HG03045 (cell line): ENCODE measurements around the gene FSIP1.

Experiments used
- ATAC-seq: cut with Tn5 transposase; IDR thresholded peaks from one replicate; pipeline ENCODE4 v1.9.1; 2021; ENCODE audit warnings: mild to moderate bottlenecking, moderate library complexity; ENCODE audit not compliant: unreplicated experiment

The FSIP1 gene

GRCh38 chr15:39690881-39691634, 91.6 kb downstream of the FSIP1 start:
- ATAC-seq = no peak

DNA sequence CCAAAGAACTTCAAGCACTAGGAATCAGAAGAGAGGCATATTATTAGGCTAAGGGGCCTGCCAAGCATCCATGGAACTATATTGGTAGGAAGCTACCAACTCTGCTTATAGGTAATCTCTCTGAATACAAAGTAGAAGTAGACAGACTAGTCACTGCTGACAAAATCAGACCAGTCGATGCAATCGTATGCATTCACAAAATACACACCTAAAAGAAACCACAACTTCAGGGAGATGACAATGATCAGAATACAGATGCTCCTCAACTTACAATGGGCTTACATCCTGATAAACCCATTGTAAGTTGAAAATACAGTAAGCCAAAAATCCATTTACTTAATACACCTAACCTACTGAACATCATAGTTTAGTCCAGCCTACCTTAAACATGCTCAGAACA, 94.7 kb downstream of the FSIP1 start:
- no peak for ATAC-seq

DNA sequence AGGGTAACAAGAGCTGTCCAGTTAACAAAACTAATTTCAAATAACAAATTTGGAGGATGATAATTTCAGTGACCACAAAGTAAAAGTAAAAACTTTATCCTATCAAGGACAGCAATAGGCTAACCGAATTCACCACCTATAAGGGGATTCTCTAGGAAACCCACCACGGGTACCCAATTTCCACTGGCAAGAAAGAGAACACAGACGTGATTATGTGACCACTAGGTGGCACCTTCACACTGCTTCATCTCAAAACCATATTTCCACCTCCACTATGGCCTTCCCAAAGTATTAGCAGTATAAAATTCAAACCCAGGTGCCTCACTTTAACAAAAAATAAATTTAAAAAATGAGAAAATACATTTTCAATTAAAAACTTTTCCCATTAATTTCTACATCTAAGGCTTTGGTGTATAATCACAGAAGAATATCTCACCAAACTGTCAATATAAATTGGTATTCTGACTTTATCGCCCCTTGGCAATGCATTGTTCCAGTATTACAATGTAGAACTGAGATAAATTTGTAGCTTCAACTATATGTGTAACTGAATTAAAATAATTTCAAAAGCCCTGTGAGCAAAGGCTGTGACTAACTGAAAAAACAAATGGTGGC, 96.5 kb downstream of the FSIP1 start:
- ATAC-seq = no peak

- ATAC-seq = no peak
Measured at GRCh38 chr15:39685367-39685766, 97.3 kb downstream of the FSIP1 start.

GRCh38 chr15:39684233-39684632, 98.4 kb downstream of the FSIP1 start:
- ATAC-seq = no peak

DNA sequence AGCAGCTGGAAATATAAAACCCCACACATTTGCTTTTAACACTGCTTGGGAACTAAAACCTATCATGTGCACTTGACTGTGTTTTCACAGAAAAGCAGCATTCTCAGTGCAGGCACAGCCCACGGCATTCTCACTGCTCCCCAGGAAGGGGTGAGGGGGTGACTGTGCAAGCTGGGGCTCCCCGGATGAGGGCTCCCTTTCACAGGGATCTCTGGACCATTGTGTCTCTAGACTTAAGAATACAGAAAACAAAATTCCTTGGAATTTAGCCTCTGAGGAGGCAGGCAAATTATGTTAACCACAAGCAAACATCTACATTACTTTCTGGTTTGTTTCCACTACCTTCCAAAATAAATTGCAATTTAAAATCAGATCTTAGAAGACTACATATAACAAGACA, 100.3 kb downstream of the FSIP1 start:
- no peak for ATAC-seq

GRCh38 chr15:39680868-39681267, 101.8 kb downstream of the FSIP1 start:
- no peak for ATAC-seq

GRCh38 chr15:39672666-39673065, 110.0 kb downstream of the FSIP1 start:
- ATAC-seq = no peak

GRCh38 chr15:39672184-39672583, 110.5 kb downstream of the FSIP1 start:
- ATAC-seq = no peak

- ATAC-seq = no peak
Measured at GRCh38 chr15:39670687-39671086, 112.0 kb downstream of the FSIP1 start.

GRCh38 chr15:39669661-39670060, 113.0 kb downstream of the FSIP1 start:
- ATAC-seq = no peak

- no peak for ATAC-seq
Measured at GRCh38 chr15:39669241-39669640, 113.4 kb downstream of the FSIP1 start.

DNA sequence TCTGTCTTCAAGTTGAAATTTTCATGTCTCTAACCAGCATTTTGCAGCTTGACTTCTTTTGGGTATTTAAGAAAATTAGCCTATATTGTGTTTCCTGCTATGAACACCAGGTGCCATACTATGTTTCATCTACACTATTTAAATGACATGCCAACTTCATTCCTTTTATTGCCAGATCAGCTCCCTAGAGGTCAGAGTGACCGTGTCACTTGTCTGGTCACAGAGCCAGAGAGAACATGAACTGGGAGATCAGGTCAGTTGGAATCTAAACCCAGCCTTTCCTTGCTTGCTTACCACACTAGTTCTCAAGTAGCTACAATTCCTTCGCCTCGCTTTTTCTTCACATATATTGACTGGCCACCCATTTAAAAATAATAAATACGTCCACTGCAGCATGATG, 114.2 kb downstream of the FSIP1 start:
- ATAC-seq = no peak

- ATAC-seq = no peak
Measured at GRCh38 chr15:39667382-39668127, 115.1 kb downstream of the FSIP1 start.

DNA sequence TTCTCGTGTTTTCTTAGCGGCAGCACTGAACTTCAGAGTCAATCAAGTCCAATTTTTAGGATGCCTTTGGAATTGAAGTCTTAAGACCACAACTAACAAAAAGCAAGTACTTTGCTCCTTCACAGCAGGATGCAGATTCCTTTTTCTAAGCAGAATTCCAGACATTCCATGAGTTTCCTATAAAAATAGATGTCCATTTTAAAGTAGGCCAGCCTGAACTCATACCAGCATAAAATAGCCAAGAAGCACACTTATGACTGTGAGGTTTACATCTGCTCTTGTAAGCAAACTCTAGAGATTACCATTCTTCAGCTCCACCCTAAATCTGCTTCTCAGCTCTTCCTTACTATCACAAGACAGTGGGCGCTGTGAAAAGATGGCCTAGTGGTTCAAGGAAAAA, 116.0 kb downstream of the FSIP1 start:
- ATAC-seq = no peak

GRCh38 chr15:39665629-39666250, 116.9 kb downstream of the FSIP1 start:
- ATAC-seq = no peak

DNA sequence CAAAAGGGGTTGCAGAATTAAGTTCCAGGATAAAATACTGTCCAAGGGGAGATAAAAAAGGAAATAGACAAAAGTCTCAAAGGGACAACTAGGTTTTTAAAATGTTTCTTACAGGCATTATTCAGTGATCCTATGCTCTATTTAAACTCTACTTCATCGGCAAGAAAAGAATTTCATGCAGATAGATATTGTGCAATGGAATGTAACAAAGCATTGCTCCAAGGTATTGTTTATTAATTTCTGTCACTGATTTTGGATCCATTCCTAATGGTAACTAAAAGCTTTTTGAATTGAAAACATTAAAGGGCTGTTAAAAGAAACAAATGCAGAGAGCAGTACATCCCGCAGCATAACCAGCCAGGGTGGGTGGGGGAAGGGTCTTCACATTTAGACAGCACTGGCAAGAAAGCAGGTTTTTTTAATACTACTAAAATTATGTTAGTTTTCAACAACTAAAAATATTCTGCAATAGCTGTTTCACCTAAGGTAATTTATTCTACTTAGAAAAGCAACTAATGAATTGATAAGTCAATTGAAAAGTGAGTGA, 118.9 kb downstream of the FSIP1 start:
- no peak for ATAC-seq

DNA sequence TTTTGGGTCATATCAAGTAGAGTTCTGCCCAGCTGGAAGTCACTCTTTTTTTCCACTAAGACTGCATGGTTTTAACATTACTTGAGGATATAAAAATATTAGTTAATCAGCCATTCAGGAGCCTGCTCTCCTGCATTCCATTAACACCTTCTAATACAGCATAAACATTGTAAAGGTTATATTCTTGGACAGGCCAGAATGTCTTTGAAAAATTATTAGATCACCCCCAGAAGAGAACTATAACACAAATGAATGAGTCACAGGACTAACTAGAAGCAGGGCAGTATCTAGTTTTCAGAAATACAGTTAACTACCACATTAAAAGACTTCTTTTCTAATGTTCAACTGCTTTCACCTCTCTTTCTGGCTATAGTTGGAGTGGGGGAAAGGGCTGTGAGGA, 120.9 kb downstream of the FSIP1 start:
- no peak for ATAC-seq

DNA sequence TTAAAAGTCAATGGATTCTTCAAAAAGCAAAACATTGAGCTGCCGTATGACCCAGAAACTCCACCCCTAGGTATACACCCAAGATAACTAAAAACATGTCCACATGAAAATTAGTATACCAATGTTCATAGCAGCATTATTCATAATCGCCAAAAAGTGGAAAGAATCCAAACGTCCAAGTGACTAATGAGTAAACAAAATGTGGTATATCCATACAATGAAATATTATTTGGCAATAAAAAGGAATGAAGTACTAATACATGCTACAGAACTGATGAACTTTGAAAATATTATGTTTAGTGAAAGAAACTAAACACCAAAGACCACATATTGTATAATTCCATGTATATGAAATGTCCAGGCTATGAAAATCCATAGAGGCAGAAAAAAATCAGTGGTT, 123.9 kb downstream of the FSIP1 start:
- no peak for ATAC-seq

GRCh38 chr15:39657668-39658067, 125.0 kb downstream of the FSIP1 start:
- ATAC-seq = no peak

GRCh38 chr15:39657181-39657580, 125.5 kb downstream of the FSIP1 start:
- ATAC-seq = no peak
